Measurements from ENCODE around the gene GRHL1. TPM values are rescaled to one million over a fixed set of nuclear protein-coding genes. Genes with fewer than 3 reads are reported as not detected.

Gene GRHL1
- polyA plus RNA-seq, 1 donor: 3.0 TPM

DNA sequence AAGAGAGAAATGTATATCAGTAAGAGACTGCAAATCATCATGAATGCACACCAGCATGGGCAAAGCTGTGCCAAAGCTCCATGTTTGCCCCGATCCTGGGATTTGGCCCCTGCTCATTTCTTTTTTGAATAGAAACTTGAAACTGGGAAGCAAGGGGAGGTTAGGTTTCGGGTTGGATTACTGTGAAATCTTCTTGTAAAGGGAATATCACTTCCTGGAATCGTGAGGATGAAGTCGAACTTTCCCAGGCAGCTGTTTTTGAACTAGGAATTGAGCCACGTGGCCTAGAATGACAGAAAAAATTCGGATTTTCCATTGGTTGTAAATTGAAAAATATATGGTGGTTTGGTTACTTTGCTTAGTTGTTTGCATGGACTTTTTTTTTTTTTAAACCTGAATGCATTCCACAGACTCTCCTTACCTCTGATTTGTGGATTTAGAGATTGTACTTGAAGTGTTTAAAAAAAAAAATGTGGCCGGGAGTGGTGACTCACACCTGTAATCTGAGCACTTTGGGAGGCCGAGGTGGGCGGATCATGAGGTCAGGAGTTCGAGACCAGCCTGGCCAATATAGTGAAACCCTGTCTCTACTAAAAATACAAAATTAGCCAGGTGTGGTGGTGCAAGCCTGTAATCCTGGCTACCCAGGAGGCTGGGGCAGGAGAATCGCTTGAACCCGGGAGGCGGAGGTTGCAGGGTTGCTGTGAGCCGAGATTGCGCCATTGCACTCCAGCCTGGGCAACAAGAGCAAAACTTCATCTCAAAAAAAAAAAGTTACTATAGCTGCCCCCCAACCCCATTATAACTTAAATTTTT lies 32.1 kb downstream of the GRHL1 start:
- WGBS (ENCODE audit: insufficient coverage, low lambda C conversion rate): 42% methylated on average over 2 of the region's 15 CpGs
- H3K4me1 ChIP-seq (ENCODE audit: control insufficient read depth, insufficient read depth, low read length): peaks cover 3% of the 10 kb centered on the region
- no peak overlapping the region for H3K4me3 ChIP-seq (ENCODE audit: low read length)
- no peak for DNase-seq
- H3K27ac ChIP-seq (ENCODE audit: low read length): no peak overlapping the region
- H3K9me3 ChIP-seq (ENCODE audit: control insufficient read depth, low read depth, low read length): no peaks in the 10 kb centered on the region
- H3K36me3 ChIP-seq (ENCODE audit: control insufficient read depth, insufficient read depth, low read length): no peaks in the 10 kb centered on the region
- H3K27me3 ChIP-seq (ENCODE audit: control insufficient read depth, insufficient read depth, low read length): no peaks in the 10 kb centered on the region

DNA sequence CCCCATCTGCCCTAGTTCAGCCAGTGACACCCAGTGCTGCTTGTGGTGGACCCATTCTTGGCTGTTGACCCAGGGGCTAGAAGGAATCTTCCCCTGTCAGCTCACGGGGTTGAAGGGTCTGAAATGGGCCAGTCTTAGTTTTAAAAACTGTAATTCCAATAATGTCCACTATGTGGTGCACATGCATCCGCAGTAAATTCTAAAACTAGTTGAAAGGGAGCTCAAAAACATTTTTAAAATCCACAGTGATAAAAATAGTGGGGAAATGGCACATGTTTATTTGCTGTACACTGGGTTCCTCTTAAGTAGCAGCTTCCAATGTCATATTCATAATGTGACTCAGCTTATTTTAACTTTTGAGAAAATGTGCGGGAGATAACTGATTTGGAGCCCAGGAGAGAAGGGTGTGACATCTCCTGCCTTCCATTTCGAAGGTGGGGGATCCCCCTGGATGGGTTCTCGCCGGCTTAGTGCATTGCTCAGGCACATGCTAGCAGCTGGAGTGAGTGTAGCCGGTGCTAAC lies 32.8 kb downstream of the GRHL1 start:
- no peaks in the 10 kb centered on the region for H3K36me3 ChIP-seq (ENCODE audit: control insufficient read depth, insufficient read depth, low read length)
- H3K27me3 ChIP-seq (ENCODE audit: control insufficient read depth, insufficient read depth, low read length): no peaks in the 10 kb centered on the region
- H3K9me3 ChIP-seq (ENCODE audit: control insufficient read depth, low read depth, low read length): no peaks in the 10 kb centered on the region
- H3K4me3 ChIP-seq (ENCODE audit: low read length): no peak overlapping the region
- H3K4me1 ChIP-seq (ENCODE audit: control insufficient read depth, insufficient read depth, low read length): peaks cover 3% of the 10 kb centered on the region
- no CpG with 5 or more reads among the region's 7 CpGs for WGBS (ENCODE audit: insufficient coverage, low lambda C conversion rate)
- H3K27ac ChIP-seq (ENCODE audit: low read length): peak overlapping the region; percentile 37
- peak in 1 of 2 donors; percentile 45 for DNase-seq

DNA sequence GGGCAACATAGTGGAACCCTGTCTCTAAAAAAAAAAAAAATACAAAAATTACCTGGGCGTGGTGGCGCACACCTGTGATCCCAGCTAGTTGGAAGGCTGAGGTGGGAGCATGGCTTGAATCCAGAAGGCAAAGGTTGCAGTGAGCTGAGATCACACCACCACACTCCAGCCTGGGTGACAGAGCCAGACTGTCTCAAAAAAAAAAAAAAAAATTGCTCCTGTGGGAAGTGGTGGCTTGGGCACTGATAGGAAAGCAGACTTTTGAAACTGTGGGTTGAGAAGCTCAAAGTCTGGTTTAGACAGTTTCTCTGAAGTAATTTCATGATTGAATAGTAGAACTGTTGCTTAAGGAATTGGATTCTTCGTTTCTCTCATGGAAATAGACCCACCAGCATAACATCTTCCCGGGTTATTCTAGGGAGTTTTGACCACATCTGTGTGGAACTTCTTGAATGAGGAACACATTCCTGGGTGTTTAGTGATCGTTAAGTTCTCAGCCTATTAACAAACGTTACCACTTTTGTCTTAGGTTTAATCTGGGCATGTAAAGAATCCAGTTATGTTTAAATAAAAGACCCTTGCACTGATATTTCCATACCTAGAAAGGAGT lies 33.5 kb downstream of the GRHL1 start:
- Histone ChIP-seq H3K4me1 (ENCODE audit: control insufficient read depth, insufficient read depth, low read length) (peaks cover 3% of the 10 kb centered on the region), H3K36me3 (ENCODE audit: control insufficient read depth, insufficient read depth, low read length) (no peaks in the 10 kb centered on the region), H3K27ac (ENCODE audit: low read length) (peak overlapping the region; percentile 40), H3K27me3 (ENCODE audit: control insufficient read depth, insufficient read depth, low read length) (no peaks in the 10 kb centered on the region), H3K9me3 (ENCODE audit: control insufficient read depth, low read depth, low read length) (no peaks in the 10 kb centered on the region), H3K4me3 (ENCODE audit: low read length) (no peak overlapping the region)
- DNase-seq: peak; percentile 50 to 71
- WGBS (ENCODE audit: insufficient coverage, low lambda C conversion rate): no CpG with 5 or more reads among the region's 6 CpGs

DNA sequence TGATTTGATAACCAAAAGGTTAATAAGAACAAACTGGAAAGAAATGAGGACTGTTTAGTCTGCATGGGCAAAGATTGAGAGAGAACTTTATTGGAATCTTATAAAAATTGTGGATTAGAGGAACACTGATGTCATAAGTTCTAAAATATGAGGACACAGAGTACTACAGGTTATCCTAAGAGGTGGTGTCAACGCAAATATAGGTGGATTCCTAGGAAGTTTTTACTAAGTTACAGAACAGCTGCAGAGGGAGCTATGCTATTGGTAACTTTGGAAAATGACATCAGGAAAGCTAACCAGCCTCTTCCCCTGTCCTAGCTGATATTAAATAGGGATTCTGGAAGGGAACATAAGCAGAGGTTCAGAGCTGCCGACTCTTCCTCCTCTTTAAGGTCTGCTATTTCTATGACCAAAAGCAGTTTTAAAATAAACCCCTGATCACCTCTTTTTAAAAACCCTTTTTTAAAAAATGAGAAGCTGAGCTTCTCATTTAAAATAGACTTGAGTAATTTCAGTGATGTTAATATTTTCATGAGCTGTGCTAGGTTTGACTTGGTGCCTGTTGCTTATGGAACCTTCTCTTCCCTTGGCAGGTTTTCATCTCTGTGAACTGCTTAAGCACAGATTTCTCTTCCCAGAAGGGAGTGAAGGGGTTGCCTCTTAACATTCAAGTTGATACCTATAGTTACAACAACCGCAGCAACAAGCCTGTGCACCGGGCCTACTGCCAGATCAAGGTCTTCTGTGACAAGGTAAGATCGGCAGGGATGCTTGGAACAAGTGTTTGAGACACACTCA lies 34.2 kb downstream of the GRHL1 start:
- WGBS (ENCODE audit: insufficient coverage, low lambda C conversion rate): no CpG with 5 or more reads among the region's 5 CpGs
- Histone ChIP-seq H3K27ac (ENCODE audit: low read length) (peak overlapping the region; percentile 40), H3K4me1 (ENCODE audit: control insufficient read depth, insufficient read depth, low read length) (peaks cover 3% of the 10 kb centered on the region), H3K4me3 (ENCODE audit: low read length) (no peak overlapping the region), H3K36me3 (ENCODE audit: control insufficient read depth, insufficient read depth, low read length) (no peaks in the 10 kb centered on the region), H3K27me3 (ENCODE audit: control insufficient read depth, insufficient read depth, low read length) (no peaks in the 10 kb centered on the region), H3K9me3 (ENCODE audit: control insufficient read depth, low read depth, low read length) (no peaks in the 10 kb centered on the region)
- no peak for DNase-seq

DNA sequence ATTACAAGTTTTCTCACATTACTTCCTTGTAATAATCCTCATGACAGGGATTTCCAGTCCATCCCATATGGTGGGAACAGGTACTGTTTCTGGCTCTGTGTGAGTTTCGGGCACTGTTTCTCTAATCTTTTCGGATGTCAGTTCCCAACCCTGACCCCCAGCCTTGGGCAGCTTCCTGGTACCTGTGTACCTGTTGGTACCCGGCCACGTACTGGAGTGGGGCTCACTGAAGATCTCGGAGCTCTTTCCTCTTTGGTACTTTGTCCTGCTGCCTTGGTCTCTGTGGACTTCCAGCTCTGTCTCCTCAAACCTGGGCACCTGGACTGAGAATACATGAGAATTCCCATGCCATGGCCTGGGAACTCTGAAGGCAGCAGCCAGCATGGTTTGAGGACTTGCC lies 36.8 kb downstream of the GRHL1 start:
- Histone ChIP-seq H3K36me3 (ENCODE audit: control insufficient read depth, insufficient read depth, low read length) (no peaks in the 10 kb centered on the region), H3K9me3 (ENCODE audit: control insufficient read depth, low read depth, low read length) (no peaks in the 10 kb centered on the region), H3K4me1 (ENCODE audit: control insufficient read depth, insufficient read depth, low read length) (peaks cover 10% of the 10 kb centered on the region), H3K27ac (ENCODE audit: low read length) (no peak overlapping the region), H3K4me3 (ENCODE audit: low read length) (no peak overlapping the region), H3K27me3 (ENCODE audit: control insufficient read depth, insufficient read depth, low read length) (no peaks in the 10 kb centered on the region)
- WGBS (ENCODE audit: insufficient coverage, low lambda C conversion rate): 100% methylated on average over 2 of the region's 5 CpGs
- no peak for DNase-seq

DNA sequence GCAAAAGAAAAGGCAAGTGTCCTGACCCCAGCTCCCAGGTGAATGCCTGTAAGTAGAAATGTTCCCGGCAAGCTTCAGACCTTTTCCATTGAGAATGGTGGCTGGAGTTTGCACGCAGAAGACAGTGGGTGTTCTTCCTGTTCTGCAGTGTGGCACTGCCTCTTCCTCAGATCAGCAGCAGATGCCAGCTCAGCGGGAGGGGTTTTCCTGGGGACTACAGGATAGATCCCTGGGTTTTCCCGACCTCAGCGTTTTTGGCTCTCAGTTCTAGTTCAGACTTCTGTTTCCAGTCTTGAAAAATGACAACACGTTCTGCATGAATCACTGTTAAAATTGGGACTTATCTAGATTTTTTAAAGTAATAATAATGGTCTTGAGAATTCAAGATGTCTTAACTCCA lies 39.2 kb downstream of the GRHL1 start:
- Histone ChIP-seq H3K27me3 (ENCODE audit: control insufficient read depth, insufficient read depth, low read length) (no peaks in the 10 kb centered on the region), H3K4me1 (ENCODE audit: control insufficient read depth, insufficient read depth, low read length) (peaks cover 7% of the 10 kb centered on the region), H3K36me3 (ENCODE audit: control insufficient read depth, insufficient read depth, low read length) (no peaks in the 10 kb centered on the region), H3K9me3 (ENCODE audit: control insufficient read depth, low read depth, low read length) (no peaks in the 10 kb centered on the region), H3K27ac (ENCODE audit: low read length) (peak overlapping the region; percentile 48), H3K4me3 (ENCODE audit: low read length) (no peak overlapping the region)
- no peak for DNase-seq
- whole genome bisulfite sequencing (ENCODE audit: insufficient coverage, low lambda C conversion rate): no CpG with 5 or more reads among the region's 6 CpGs

DNA sequence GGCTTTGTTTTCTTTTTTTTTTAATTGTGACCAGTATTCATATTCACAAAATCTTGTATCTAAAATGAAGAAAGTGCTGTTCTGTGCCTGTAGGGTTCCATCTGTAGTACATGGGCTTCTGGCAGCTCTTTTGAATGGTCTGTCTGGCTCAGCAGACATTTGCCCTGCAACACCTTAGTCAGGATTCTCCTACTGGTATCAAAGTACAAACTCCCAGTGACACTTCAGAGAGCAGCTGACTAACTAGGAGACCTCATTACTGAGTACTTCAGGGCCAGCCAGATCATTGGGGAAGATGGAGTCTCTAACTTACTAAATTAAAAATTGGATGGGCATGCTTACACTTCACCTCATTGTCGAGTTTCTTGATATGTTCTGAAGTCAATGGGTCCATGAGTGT lies 39.7 kb downstream of the GRHL1 start:
- Histone ChIP-seq H3K4me3 (ENCODE audit: low read length) (no peak overlapping the region), H3K36me3 (ENCODE audit: control insufficient read depth, insufficient read depth, low read length) (peaks cover 2% of the 10 kb centered on the region), H3K27me3 (ENCODE audit: control insufficient read depth, insufficient read depth, low read length) (no peaks in the 10 kb centered on the region), H3K9me3 (ENCODE audit: control insufficient read depth, low read depth, low read length) (no peaks in the 10 kb centered on the region), H3K27ac (ENCODE audit: low read length) (peak overlapping the region; percentile 50), H3K4me1 (ENCODE audit: control insufficient read depth, insufficient read depth, low read length) (peaks cover 7% of the 10 kb centered on the region)
- peak; percentile 75 to 85 for DNase-seq
- WGBS (ENCODE audit: insufficient coverage, low lambda C conversion rate): no CpG with 5 or more reads among the region's 1 CpG

DNA sequence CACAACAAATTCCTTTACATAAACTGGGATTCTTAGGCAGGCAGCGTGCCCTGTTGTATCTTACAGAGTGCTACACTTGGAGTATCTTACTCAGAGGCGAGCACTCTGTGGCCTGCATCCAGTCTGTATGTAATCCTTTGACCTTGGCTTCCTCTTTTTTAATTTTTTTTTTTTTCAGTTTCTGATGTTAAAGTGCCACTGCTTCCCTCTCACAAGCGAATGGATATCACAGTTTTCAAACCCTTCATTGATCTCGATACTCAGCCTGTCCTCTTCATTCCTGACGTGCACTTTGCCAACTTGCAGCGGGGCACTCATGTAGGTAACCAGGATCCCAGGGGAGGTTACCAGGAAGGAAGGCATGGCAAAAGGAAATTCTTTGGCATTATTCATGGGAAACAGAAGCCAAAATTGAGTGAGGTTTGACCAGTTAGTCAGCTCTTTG lies 40.4 kb downstream of the GRHL1 start:
- WGBS (ENCODE audit: insufficient coverage, low lambda C conversion rate): no CpG with 5 or more reads among the region's 6 CpGs
- no peak for DNase-seq
- Histone ChIP-seq H3K27ac (ENCODE audit: low read length) (peak overlapping the region; percentile 50), H3K9me3 (ENCODE audit: control insufficient read depth, low read depth, low read length) (no peaks in the 10 kb centered on the region), H3K4me1 (ENCODE audit: control insufficient read depth, insufficient read depth, low read length) (peaks cover 7% of the 10 kb centered on the region), H3K36me3 (ENCODE audit: control insufficient read depth, insufficient read depth, low read length) (peaks cover 2% of the 10 kb centered on the region), H3K4me3 (ENCODE audit: low read length) (no peak overlapping the region), H3K27me3 (ENCODE audit: control insufficient read depth, insufficient read depth, low read length) (no peaks in the 10 kb centered on the region)

DNA sequence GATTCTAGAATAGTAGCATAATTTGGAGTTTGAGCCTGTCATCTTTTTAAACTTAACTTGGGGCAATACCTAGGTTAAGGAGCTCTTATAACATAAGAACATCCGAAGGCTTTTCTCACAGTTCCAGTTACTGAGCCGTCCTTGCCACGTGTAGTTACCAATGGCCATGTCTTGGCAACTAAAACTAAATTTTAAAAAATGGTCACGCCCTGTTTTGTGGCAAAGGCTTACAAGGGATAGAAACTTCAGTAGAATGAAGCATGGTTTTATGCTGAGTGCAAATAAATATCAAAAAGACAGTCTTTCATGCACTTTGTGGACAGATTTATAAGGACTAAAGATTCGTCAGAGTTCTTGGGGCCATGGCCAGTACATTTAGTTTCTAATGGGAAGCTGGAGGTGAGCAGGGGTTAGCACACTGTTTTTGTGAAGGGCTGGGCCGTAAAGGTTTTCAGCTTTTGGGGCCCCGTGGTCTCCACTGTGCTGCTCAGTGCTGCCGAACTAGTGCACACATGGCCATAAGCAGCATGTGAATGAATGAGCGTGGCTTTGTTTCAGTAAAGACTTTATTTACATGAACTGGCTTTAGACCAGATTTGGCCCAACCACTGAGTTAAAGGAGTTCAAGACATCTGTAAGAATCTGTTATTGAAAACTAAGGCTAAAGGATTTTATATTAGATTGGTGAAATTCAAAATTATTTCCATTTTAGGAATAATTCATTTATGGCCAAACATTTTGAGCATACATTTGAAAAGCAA lies 41.1 kb downstream of the GRHL1 start:
- Histone ChIP-seq H3K4me3 (ENCODE audit: low read length) (no peak overlapping the region), H3K36me3 (ENCODE audit: control insufficient read depth, insufficient read depth, low read length) (peaks cover 2% of the 10 kb centered on the region), H3K4me1 (ENCODE audit: control insufficient read depth, insufficient read depth, low read length) (peaks cover 7% of the 10 kb centered on the region), H3K27me3 (ENCODE audit: control insufficient read depth, insufficient read depth, low read length) (no peaks in the 10 kb centered on the region), H3K27ac (ENCODE audit: low read length) (no peak overlapping the region), H3K9me3 (ENCODE audit: control insufficient read depth, low read depth, low read length) (no peaks in the 10 kb centered on the region)
- no peak for DNase-seq
- 100% methylated on average over 3 of the region's 9 CpGs for WGBS (ENCODE audit: insufficient coverage, low lambda C conversion rate)
